ENCODE measurements around the gene RBFOX2.
A peak's percentile ranks its signal among the peaks of the same experiment; 100 is the strongest.

Gene RBFOX2

GRCh38 chr22:36029406-36029755, 757 bp upstream of the RBFOX2 start:
- TF ChIP-seq, protein P1, sequence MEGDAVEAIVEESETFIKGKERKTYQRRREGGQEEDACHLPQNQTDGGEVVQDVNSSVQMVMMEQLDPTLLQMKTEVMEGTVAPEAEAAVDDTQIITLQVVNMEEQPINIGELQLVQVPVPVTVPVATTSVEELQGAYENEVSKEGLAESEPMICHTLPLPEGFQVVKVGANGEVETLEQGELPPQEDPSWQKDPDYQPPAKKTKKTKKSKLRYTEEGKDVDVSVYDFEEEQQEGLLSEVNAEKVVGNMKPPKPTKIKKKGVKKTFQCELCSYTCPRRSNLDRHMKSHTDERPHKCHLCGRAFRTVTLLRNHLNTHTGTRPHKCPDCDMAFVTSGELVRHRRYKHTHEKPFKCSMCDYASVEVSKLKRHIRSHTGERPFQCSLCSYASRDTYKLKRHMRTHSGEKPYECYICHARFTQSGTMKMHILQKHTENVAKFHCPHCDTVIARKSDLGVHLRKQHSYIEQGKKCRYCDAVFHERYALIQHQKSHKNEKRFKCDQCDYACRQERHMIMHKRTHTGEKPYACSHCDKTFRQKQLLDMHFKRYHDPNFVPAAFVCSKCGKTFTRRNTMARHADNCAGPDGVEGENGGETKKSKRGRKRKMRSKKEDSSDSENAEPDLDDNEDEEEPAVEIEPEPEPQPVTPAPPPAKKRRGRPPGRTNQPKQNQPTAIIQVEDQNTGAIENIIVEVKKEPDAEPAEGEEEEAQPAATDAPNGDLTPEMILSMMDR (IDR thresholded peaks at IDR 0.05; ENCODE audit: control extremely low read depth, extremely low read depth, low read depth, missing control alignments) = no peak
- ChIA-PET CTCF (interaction anchor here (1.0 to 2.0 kb wide), 2 partner anchors 36 to 37 kb away, joined by 5 to 12 read pairs; no protein-coding TSS in a partner anchor), POLR2A (no interaction called here)
- DNase-seq (ENCODE audit: extremely low spot score) = no peak

GRCh38 chr22:36027935-36028645, 534 bp downstream of the RBFOX2 start:
- ChIA-PET CTCF (interaction anchor here (1.0 to 1.8 kb wide), 2 partner anchors 37 to 38 kb away, joined by 5 to 8 read pairs; no protein-coding TSS in a partner anchor), POLR2A (no interaction called here)
- TF ChIP-seq, protein P1 (IDR thresholded peaks at IDR 0.05; ENCODE audit: control extremely low read depth, extremely low read depth, low read depth, missing control alignments) = no peak
- DNase-seq (ENCODE audit: extremely low spot score) = peak; percentile 29

GRCh38 chr22:36027579-36027934, 1.1 kb downstream of the RBFOX2 start:
- ChIA-PET CTCF (interaction anchor here (1.8 to 2.5 kb wide), 2 partner anchors 13 to 38 kb away, joined by 7 to 8 read pairs; no protein-coding TSS in a partner anchor), POLR2A (no interaction called here)
- TF ChIP-seq, protein P1 (IDR thresholded peaks at IDR 0.05; ENCODE audit: control extremely low read depth, extremely low read depth, low read depth, missing control alignments) = no peak
- DNase-seq (ENCODE audit: extremely low spot score) = peak; percentile 25

DNA sequence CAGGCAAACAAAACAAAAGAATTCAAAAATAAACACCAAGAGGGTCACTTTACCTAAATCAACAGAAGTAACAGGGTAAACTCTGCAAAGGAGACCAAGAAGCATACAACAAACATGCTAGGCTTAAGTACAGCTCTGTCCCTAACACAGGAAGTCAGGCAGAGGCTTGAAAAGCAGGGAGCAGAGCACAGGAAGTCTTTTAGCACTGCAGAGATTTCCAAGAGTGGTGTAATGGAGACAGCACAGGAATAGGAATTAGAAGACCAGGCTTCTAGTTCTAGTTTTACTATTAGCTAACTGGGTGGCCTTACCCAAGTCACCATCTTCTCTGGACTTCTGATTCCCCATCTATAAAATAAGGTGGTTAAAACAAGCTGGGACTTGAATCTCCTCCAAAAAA, 1.9 kb downstream of the RBFOX2 start:
- ChIA-PET CTCF (interaction anchor here (1.1 to 2.5 kb wide), 3 partner anchors 12 to 676 kb away, joined by 3 to 8 read pairs (median 7); no protein-coding TSS in a partner anchor), POLR2A (no interaction called here)
- TF ChIP-seq, protein P1 (IDR thresholded peaks at IDR 0.05; ENCODE audit: control extremely low read depth, extremely low read depth, low read depth, missing control alignments) = no peak
- DNase-seq (ENCODE audit: extremely low spot score) = no peak

- CTCF ChIA-PET = interaction anchor here (1.0 to 1.9 kb wide), 3 partner anchors 8 to 43 kb away, joined by 3 to 11 read pairs (median 7); no protein-coding TSS in a partner anchor
- TF ChIP-seq, protein P1 (IDR thresholded peaks at IDR 0.05; ENCODE audit: control extremely low read depth, extremely low read depth, low read depth, missing control alignments) = no peak
- DNase-seq (ENCODE audit: extremely low spot score) = no peak
- POLR2A ChIA-PET = no interaction called here
These were observed 5.9 kb downstream of the RBFOX2 start for GRCh38 chr22:36022697-36023096.

DNA sequence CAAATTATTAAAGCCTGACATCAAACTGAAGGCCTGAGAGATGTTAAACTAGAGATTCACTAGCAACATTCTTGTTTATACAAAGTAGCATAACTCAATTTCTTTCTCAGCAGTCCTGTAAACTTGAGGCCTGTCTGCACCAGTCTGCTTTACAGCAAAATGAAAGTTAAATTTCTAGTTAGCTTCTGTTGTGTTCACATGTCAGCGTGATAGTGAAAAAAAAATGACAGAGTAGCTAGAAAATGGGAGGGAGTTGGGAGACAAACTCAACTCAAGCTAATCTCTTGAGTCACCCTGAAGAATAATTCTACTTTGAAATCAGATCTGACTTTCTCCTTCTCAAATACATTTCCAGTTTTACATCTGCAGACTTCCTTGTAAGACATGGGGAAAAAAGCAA, 6.5 kb downstream of the RBFOX2 start:
- CTCF ChIA-PET = interaction anchor here (1.0 kb wide), 1 partner anchor 43 kb away, joined by 3 read pairs; no protein-coding TSS in a partner anchor
- no peak for DNase-seq (ENCODE audit: extremely low spot score)
- POLR2A ChIA-PET = no interaction called here
- TF ChIP-seq, protein P1 (IDR thresholded peaks at IDR 0.05; ENCODE audit: control extremely low read depth, extremely low read depth, low read depth, missing control alignments) = no peak
